IgD-negative memory B cell (primary cell): ENCODE results near the gene ATAD5. TPM values are rescaled to one million over a fixed set of nuclear protein-coding genes. Genes with fewer than 3 reads are reported as not detected.
"Not testable (repeated sequence)": the region's sequence is repeated elsewhere in the genome, so short reads cannot be mapped to it uniquely, and the experiment has no call there.

Experiments
- H3K27ac Mint-ChIP-seq, 3 donors: one replicate each; pipeline ENCODE4 v1.8.0; 2020 to 2022; ENCODE audit warnings: mild to moderate bottlenecking in 3 of 3, mixed read lengths in 3 of 3, moderate library complexity in 1 of 3
- H3K27me3 Mint-ChIP-seq: one replicate; pipeline ENCODE4 v1.8.0; 2021; ENCODE audit warnings: mixed read lengths
- H3K36me3 Mint-ChIP-seq: one replicate; pipeline ENCODE4 v1.8.0; 2020; ENCODE audit warnings: mild to moderate bottlenecking, mixed read lengths
- H3K4me1 Mint-ChIP-seq, 3 donors: one replicate each; pipeline ENCODE4 v1.8.0; 2020 to 2022; ENCODE audit warnings: mixed read lengths in 3 of 3, mild to moderate bottlenecking in 1 of 3
- H3K4me3 Mint-ChIP-seq, 4 donors: one replicate each; pipeline ENCODE4 v1.8.0; 2020 to 2022; ENCODE audit warnings: mild to moderate bottlenecking in 4 of 4, mixed read lengths in 4 of 4, moderate library complexity in 3 of 4
- H3K9me3 Mint-ChIP-seq, 3 donors: one replicate each; pipeline ENCODE4 v1.8.0; 2020 to 2021; ENCODE audit warnings: mixed read lengths in 3 of 3, mild to moderate bottlenecking in 1 of 3
- polyA plus RNA-seq: library from polyadenylated mRNA; unstranded; fragments of 300-500 nt; fragmentation: Illumina TruSeq; gene quantifications from one replicate; pipeline ENCODE4 v1.2.3, GENCODE V29; 2021

ATAD5 gene
- polyA plus RNA-seq, 1 donor from 2014 or later, result 1.7 TPM

- Mint-ChIP-seq H3K36me3 (no peaks in the 10 kb centered on the region), H3K9me3 (no peaks in the 10 kb centered on the region), H3K4me1 (peaks cover 0 to 4% (median 2%) of the 10 kb centered on the region in 3 donors), H3K27me3 (no peaks in the 10 kb centered on the region), H3K4me3 (peak overlapping the region in 1 of 4 donors; percentile 3), H3K27ac (no peak overlapping the region)
Measured at GRCh38 chr17:30915833-30916611, 84.3 kb downstream of the ATAD5 start.

GRCh38 chr17:30917050-30917449, 85.3 kb downstream of the ATAD5 start:
- peaks cover 7 to 10% (median 7%) of the 10 kb centered on the region in 3 donors for H3K4me1 Mint-ChIP-seq
- H3K4me3 Mint-ChIP-seq, result no peak overlapping the region
- no peak overlapping the region for H3K27ac Mint-ChIP-seq
- H3K36me3 Mint-ChIP-seq, result no peaks in the 10 kb centered on the region
- H3K9me3 Mint-ChIP-seq, result no peaks in the 10 kb centered on the region
- H3K27me3 Mint-ChIP-seq, result no peaks in the 10 kb centered on the region

DNA sequence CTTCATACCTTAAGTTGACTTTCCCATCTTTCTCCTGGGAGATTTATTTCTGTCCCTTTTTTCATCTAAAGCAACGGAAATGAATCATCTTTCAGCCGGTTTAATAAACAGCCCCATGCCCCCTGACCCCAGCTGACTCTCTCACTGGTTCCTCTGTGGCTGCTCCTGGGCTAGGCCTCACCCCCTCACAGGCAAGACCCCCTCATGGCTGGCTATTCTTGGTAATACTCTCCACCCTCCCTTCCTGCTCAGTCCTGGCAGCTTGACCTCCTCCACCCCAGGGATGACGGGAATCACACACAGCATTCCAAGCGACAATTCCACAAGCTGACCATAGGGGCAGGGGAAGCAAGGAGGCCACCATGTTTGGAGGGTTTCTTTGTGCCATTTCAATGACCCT, 88.5 kb downstream of the ATAD5 start:
- Mint-ChIP-seq H3K9me3 (no peaks in the 10 kb centered on the region), H3K36me3 (no peaks in the 10 kb centered on the region), H3K27me3 (no peaks in the 10 kb centered on the region), H3K4me1 (peaks cover 7 to 13% (median 13%) of the 10 kb centered on the region in 3 donors), H3K27ac (no peak overlapping the region), H3K4me3 (no peak overlapping the region)

DNA sequence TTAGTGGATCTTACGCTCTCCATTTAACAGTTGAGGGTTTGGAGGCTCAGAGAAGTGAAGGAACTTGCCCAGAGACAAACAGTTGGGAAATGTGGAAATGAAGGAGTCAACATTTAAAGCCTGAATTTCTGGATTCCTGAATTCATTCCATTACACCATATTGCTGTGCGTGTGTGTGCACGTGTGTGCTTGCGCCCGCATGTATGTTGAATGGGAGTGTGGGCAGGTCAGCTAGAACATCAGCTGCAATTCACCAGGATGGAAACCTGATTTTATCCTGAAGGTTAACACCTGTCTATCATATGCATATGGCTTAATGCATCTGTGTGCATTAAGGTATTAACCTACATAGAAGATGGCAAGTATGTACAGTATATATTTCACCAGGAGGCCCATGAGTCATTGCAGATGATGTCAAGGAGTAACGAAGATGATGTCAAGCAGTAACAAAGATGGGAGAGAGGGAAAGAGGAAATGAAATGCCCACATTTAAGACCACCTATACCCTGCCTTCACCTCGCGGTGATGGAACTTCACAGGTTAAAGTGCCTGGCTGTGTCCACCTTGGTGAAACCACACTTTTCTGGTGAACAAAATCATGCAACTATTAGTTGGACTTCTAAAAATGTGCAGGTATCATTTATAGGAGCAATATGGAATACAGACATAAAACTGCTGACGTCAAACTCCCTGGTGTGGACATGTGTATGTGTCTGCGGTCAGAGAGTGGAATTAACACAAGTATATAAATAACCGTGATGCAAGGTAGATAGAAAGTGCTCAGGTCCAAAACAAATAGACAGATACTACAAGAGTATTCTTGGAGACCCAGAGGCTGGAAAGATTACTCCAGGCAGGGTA, 89.1 kb downstream of the ATAD5 start:
- no peaks in the 10 kb centered on the region for H3K36me3 Mint-ChIP-seq
- peak overlapping the region; percentile 88 to 98 (median 96) for H3K4me3 Mint-ChIP-seq
- no peaks in the 10 kb centered on the region for H3K27me3 Mint-ChIP-seq
- H3K9me3 Mint-ChIP-seq, result no peaks in the 10 kb centered on the region
- H3K27ac Mint-ChIP-seq, result peak overlapping the region in 2 of 3 donors; percentile 19 to 80
- H3K4me1 Mint-ChIP-seq, result peaks cover 7 to 13% (median 13%) of the 10 kb centered on the region in 3 donors

DNA sequence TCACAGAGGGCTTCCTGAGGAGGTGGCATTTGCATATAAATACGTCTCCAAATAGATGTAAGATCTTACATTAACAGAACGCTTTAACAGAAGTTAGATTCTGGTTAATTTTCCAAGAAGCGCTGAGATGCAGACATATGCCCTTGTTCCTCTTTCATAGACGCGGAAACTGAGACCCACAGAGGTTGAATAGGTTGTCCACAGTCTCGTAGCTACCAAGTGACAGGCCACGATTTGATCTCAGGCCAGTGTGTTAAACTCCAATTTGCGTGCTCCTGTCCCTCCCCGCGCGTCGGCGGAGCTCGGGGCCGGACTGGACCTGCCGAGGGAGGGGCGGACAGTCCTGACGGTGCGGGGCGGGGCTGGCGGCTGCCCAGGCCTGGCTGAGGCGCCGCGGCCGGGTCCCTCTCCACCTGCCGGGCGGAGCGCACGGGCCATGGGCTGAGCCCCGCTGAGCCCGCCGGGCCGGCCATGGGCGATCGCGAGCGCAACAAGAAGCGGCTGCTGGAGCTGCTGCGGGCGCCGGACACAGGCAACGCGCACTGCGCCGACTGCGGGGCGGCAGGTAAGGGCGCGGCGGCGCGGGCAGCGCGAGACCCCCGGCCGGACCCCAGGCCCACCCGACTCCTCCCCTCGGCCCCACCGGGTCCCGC, 89.9 kb downstream of the ATAD5 start, which contains the start of gene ADAP2:
TSS of gene ADAP2 (plus strand) at position 402 of the 653 bp plus-strand sequence. CDS start at position 472, 70 bp downstream.
- peaks cover 13 to 15% (median 13%) of the 10 kb centered on the region in 3 donors for H3K4me1 Mint-ChIP-seq
- H3K27ac Mint-ChIP-seq, result peak within 1 kb of the TSS; percentile 24 to 80 (median 29)
- H3K27me3 Mint-ChIP-seq, result no peaks in the 10 kb centered on the region
- H3K4me3 Mint-ChIP-seq, result peak within 1 kb of the TSS; percentile 88 to 98 (median 96)
- H3K9me3 Mint-ChIP-seq, result no peaks in the 10 kb centered on the region
- H3K36me3 Mint-ChIP-seq, result peaks cover under 1% of the 10 kb centered on the region

- Mint-ChIP-seq H3K27me3 (no peaks in the 10 kb centered on the region), H3K36me3 (peaks cover 2% of the 10 kb centered on the region), H3K27ac (peak overlapping the region in 1 of 3 donors; percentile 29), H3K4me1 (peaks cover 13 to 16% (median 14%) of the 10 kb centered on the region in 3 donors), H3K9me3 (no peaks in the 10 kb centered on the region), H3K4me3 (peak overlapping the region; percentile 68 to 95 (median 92))
Measured at GRCh38 chr17:30922235-30923030, 90.7 kb downstream of the ATAD5 start.

DNA sequence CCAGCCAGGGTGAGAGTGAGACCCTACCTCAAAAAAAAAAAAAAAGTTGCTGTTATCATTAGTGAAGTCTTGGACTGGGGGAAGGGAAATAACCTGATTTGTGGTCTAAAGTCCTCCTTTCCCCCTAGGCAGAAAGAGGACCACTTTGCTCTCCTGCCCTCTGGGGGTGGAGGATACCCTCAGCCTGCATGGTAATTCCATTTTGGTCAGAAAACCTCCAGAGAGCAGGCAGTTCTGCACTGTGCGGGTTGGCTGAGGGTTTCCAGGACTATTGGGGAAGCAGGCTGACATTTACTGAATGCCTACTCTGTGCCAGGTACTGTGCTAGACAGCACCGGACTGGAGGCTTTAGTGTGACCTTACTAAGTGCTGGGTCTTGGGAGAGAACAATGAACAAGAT, 92.6 kb downstream of the ATAD5 start:
- H3K4me3 Mint-ChIP-seq, result peak overlapping the region in 2 of 4 donors; percentile 28 to 68
- H3K27ac Mint-ChIP-seq, result no peak overlapping the region
- H3K27me3 Mint-ChIP-seq, result no peaks in the 10 kb centered on the region

GRCh38 chr17:30926516-30926915, 94.8 kb downstream of the ATAD5 start:
- Mint-ChIP-seq H3K4me1 (peaks cover 7 to 10% (median 7%) of the 10 kb centered on the region in 3 donors), H3K27me3 (no peaks in the 10 kb centered on the region)

More for the DNA sequence above, 92.6 kb downstream of the ATAD5 start:
- Mint-ChIP-seq H3K4me1 (peaks cover 13 to 16% (median 14%) of the 10 kb centered on the region in 3 donors), H3K36me3 (peaks cover 2% of the 10 kb centered on the region), H3K9me3 (no peaks in the 10 kb centered on the region)

DNA sequence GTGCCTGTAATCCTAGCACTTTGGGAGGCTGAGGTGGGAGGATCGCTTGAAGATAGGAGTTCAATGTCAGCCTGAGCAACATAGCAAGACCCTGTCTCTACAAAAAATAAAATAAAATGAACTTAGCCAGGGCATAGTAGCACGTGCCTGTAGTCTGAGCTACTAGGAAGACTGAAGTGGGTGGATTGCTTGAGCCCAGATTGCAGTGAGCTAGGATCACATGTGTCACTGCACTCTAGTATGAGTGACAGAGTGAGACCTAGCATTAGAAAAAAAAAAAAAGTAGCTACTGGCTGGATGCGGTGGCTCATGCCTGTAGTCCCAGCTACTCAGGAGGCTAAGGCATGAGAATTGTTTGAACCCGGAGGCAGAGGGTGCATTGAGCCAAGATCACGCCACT, 96.0 kb downstream of the ATAD5 start:
- Mint-ChIP-seq H3K36me3 (peaks cover 2% of the 10 kb centered on the region), H3K4me1 (peaks cover 2 to 7% (median 5%) of the 10 kb centered on the region in 3 donors), H3K27me3 (no peaks in the 10 kb centered on the region), H3K27ac (no peak overlapping the region), H3K4me3 (no peak overlapping the region), H3K9me3 (no peaks in the 10 kb centered on the region)

More at GRCh38 chr17:30926516-30926915, 94.8 kb downstream of the ATAD5 start:
- Mint-ChIP-seq H3K4me3 (peak overlapping the region in 1 of 4 donors; percentile 56), H3K9me3 (no peaks in the 10 kb centered on the region), H3K27ac (no peak overlapping the region), H3K36me3 (peaks cover 2% of the 10 kb centered on the region)

GRCh38 chr17:30928584-30928983, 96.8 kb downstream of the ATAD5 start:
- Mint-ChIP-seq H3K4me1 (peaks cover 0 to 7% (median 3%) of the 10 kb centered on the region in 3 donors), H3K27me3 (no peaks in the 10 kb centered on the region), H3K36me3 (peaks cover 2% of the 10 kb centered on the region), H3K4me3 (no peak overlapping the region), H3K9me3 (no peaks in the 10 kb centered on the region), H3K27ac (no peak overlapping the region)

- peaks cover 2% of the 10 kb centered on the region for H3K36me3 Mint-ChIP-seq
- no peaks in the 10 kb centered on the region for H3K9me3 Mint-ChIP-seq
- H3K27me3 Mint-ChIP-seq, result no peaks in the 10 kb centered on the region
- no peak overlapping the region for H3K27ac Mint-ChIP-seq
- H3K4me3 Mint-ChIP-seq, result no peak overlapping the region
- peaks cover 0 to 7% (median 3%) of the 10 kb centered on the region in 3 donors for H3K4me1 Mint-ChIP-seq
Measured at GRCh38 chr17:30929081-30929633, 97.4 kb downstream of the ATAD5 start.

GRCh38 chr17:30929861-30930260, 98.1 kb downstream of the ATAD5 start:
- not testable (repeated sequence) for H3K27me3 Mint-ChIP-seq, H3K27ac Mint-ChIP-seq, H3K4me3 Mint-ChIP-seq, H3K36me3 Mint-ChIP-seq, H3K9me3 Mint-ChIP-seq, H3K4me1 Mint-ChIP-seq

GRCh38 chr17:30930495-30930894, 98.7 kb downstream of the ATAD5 start:
- H3K27me3 Mint-ChIP-seq, result no peaks in the 10 kb centered on the region
- no peak overlapping the region for H3K4me3 Mint-ChIP-seq
- H3K36me3 Mint-ChIP-seq, result peaks cover 2% of the 10 kb centered on the region
- H3K9me3 Mint-ChIP-seq, result no peaks in the 10 kb centered on the region
- peak overlapping the region in 1 of 3 donors; percentile 19 for H3K27ac Mint-ChIP-seq
- peaks cover 0 to 7% (median 3%) of the 10 kb centered on the region in 3 donors for H3K4me1 Mint-ChIP-seq

GRCh38 chr17:30931582-30931981, 99.8 kb downstream of the ATAD5 start:
- H3K36me3 Mint-ChIP-seq, H3K27me3 Mint-ChIP-seq, H3K4me3 Mint-ChIP-seq, H3K4me1 Mint-ChIP-seq, H3K9me3 Mint-ChIP-seq: not testable (repeated sequence)
- H3K27ac Mint-ChIP-seq, result peak overlapping the region in 1 of 3 donors; percentile 31
